Fibroblast of pulmonary artery (primary cell): ENCODE data around the gene ZBTB16.

ENCODE experiments used
- DNase-seq: peaks from one replicate; pipeline ENCODE4 v3.0.0-alpha.2; 2010; ENCODE audit warnings: low read depth
- H3K4me3 ChIP-seq: replicated peaks from 2 replicates; pipeline ENCODE4 v1.5.1; 2011; ENCODE audit warnings: low read depth, mild to moderate bottlenecking, control low read depth, low read length, moderate library complexity
- CTCF ChIP-seq: IDR thresholded peaks from 2 replicates; pipeline ENCODE4 v1.5.1; 2011; ENCODE audit warnings: mild to moderate bottlenecking, control low read depth, low read length, inconsistent platforms; ENCODE audit errors: missing control alignments

The ZBTB16 gene

GRCh38 chr11:114132417-114132816 is 72.9 kb downstream of the ZBTB16 start:
- no peak for TF ChIP-seq CTCF
- no peak overlapping the region for H3K4me3 ChIP-seq
- DNase-seq = peak; percentile 44

GRCh38 chr11:114132944-114133394 is 73.5 kb downstream of the ZBTB16 start:
- no peak overlapping the region for H3K4me3 ChIP-seq
- DNase-seq = peak; percentile 69
- TF ChIP-seq CTCF = no peak

GRCh38 chr11:114133548-114134329 is 74.2 kb downstream of the ZBTB16 start:
- no peak for TF ChIP-seq CTCF
- H3K4me3 ChIP-seq = no peak overlapping the region
- DNase-seq = peak; percentile 36

- DNase-seq = peak; percentile 97
- no peak for TF ChIP-seq CTCF
- H3K4me3 ChIP-seq = no peak overlapping the region
Measured at GRCh38 chr11:114134870-114135269, 75.4 kb downstream of the ZBTB16 start.

DNA sequence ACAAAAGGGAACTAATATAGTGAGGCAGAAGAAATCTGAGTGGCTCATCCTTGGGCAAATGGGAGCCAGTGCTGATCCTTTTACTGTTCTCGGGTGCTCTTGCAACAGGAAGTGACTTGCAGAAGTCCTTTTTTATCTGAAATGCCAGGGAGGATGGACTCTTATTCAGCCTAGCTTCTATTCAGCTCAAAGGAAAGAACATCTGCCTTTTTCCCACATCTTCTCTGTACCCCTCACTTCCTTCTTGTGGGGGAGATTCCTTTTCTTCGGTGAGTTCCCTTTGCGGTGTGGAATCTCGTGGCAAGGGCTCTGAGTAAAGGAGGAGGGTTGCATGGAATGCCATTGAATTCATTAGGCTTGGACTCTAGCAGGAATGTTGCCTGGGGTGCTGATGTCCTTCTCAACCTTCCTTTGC is 76.2 kb downstream of the ZBTB16 start:
- no peak for TF ChIP-seq CTCF
- no peak overlapping the region for H3K4me3 ChIP-seq
- DNase-seq = peak; percentile 87

GRCh38 chr11:114136686-114137640 is 77.5 kb downstream of the ZBTB16 start:
- DNase-seq = no peak
- TF ChIP-seq CTCF = no peak
- no peak overlapping the region for H3K4me3 ChIP-seq
